ENCODE results near the gene CALD1. TPM values are rescaled to one million over a fixed set of nuclear protein-coding genes. Genes with fewer than 3 reads are reported as not detected.

The CALD1 gene
- total RNA-seq, 1 experiment from 2014 or later = 47.9 TPM

GRCh38 chr7:134859783-134860182, 80.3 kb downstream of the CALD1 start:
- H3K4me1 ChIP-seq (ENCODE audit: insufficient read depth, low read length, poor library complexity, severe bottlenecking) = peaks cover 27% of the 10 kb centered on the region
- BruUV-seq (replicated peaks) = no TSS peak
- H3K27ac ChIP-seq (ENCODE audit: low read depth, low read length, poor library complexity, severe bottlenecking) = no peak overlapping the region
- no peaks in the 10 kb centered on the region for H3K27me3 ChIP-seq (replicated peaks; ENCODE audit: insufficient read depth, low read depth, low read length, poor library complexity)
- no peak for DNase-seq (ENCODE audit: low spot score)
- intact Hi-C loops (cut with micrococcal nuclease; ENCODE audit: unreplicated experiment) = no loop called here
- TF ChIP-seq CTCF (conservative IDR thresholded peaks at IDR 0.05; ENCODE audit: low read depth, low read length) (no peak), EZH2 (IDR thresholded peaks at IDR 0.05; ENCODE audit: borderline replicate concordance, low read depth, low read length, poor library complexity, severe bottlenecking) (no peak)
- POLR2A ChIA-PET (ENCODE audit: low non-redundant PET) = no interaction called here
- CTCF ChIA-PET = no interaction called here
- no peaks in the 10 kb centered on the region for H3K36me3 ChIP-seq (ENCODE audit: insufficient read depth, low read length, poor library complexity, severe bottlenecking)
- H3K4me3 ChIP-seq (ENCODE audit: low read depth, low read length, poor library complexity, severe bottlenecking) = no peak overlapping the region
- H3K9me3 ChIP-seq (ENCODE audit: low read depth, low read length, poor library complexity, severe bottlenecking) = no peaks in the 10 kb centered on the region

- intact Hi-C loops (cut with micrococcal nuclease; ENCODE audit: unreplicated experiment) = no loop called here
- Histone ChIP-seq H3K36me3 (ENCODE audit: insufficient read depth, low read length, poor library complexity, severe bottlenecking) (no peaks in the 10 kb centered on the region), H3K27ac (ENCODE audit: low read depth, low read length, poor library complexity, severe bottlenecking) (peak overlapping the region; percentile 51), H3K4me1 (ENCODE audit: insufficient read depth, low read length, poor library complexity, severe bottlenecking) (peaks cover 29% of the 10 kb centered on the region), H3K9me3 (ENCODE audit: low read depth, low read length, poor library complexity, severe bottlenecking) (no peaks in the 10 kb centered on the region), H3K27me3 (replicated peaks; ENCODE audit: insufficient read depth, low read depth, low read length, poor library complexity) (no peaks in the 10 kb centered on the region), H3K4me3 (ENCODE audit: low read depth, low read length, poor library complexity, severe bottlenecking) (no peak overlapping the region)
- POLR2A ChIA-PET (ENCODE audit: low non-redundant PET) = interaction anchor here (0.6 to 0.7 kb wide), 3 partner anchors 15 to 58 kb away, joined by 3 read pairs; no protein-coding TSS in a partner anchor
- CTCF ChIA-PET = no interaction called here
- DNase-seq (ENCODE audit: low spot score) = peak; percentile 77
- no peak for TF ChIP-seq CTCF (conservative IDR thresholded peaks at IDR 0.05; ENCODE audit: low read depth, low read length)
- no peak for TF ChIP-seq EZH2 (IDR thresholded peaks at IDR 0.05; ENCODE audit: borderline replicate concordance, low read depth, low read length, poor library complexity, severe bottlenecking)
- no TSS peak for BruUV-seq (replicated peaks)
Observed at GRCh38 chr7:134865001-134865845, 85.8 kb downstream of the CALD1 start.

- no TSS peak for BruUV-seq (replicated peaks)
- peak overlapping the region; percentile 51 for H3K27ac ChIP-seq (ENCODE audit: low read depth, low read length, poor library complexity, severe bottlenecking)
- H3K9me3 ChIP-seq (ENCODE audit: low read depth, low read length, poor library complexity, severe bottlenecking) = no peaks in the 10 kb centered on the region
- no peaks in the 10 kb centered on the region for H3K36me3 ChIP-seq (ENCODE audit: insufficient read depth, low read length, poor library complexity, severe bottlenecking)
- TF ChIP-seq CTCF (conservative IDR thresholded peaks at IDR 0.05; ENCODE audit: low read depth, low read length) (no peak), EZH2 (IDR thresholded peaks at IDR 0.05; ENCODE audit: borderline replicate concordance, low read depth, low read length, poor library complexity, severe bottlenecking) (no peak)
- no peak for DNase-seq (ENCODE audit: low spot score)
- no peaks in the 10 kb centered on the region for H3K27me3 ChIP-seq (replicated peaks; ENCODE audit: insufficient read depth, low read depth, low read length, poor library complexity)
- ChIA-PET POLR2A (ENCODE audit: low non-redundant PET) (no interaction called here), CTCF (no interaction called here)
- H3K4me1 ChIP-seq (ENCODE audit: insufficient read depth, low read length, poor library complexity, severe bottlenecking) = peaks cover 35% of the 10 kb centered on the region
- intact Hi-C loops (cut with micrococcal nuclease; ENCODE audit: unreplicated experiment) = no loop called here
- H3K4me3 ChIP-seq (ENCODE audit: low read depth, low read length, poor library complexity, severe bottlenecking) = no peak overlapping the region
Observed at GRCh38 chr7:134866617-134867016, 87.2 kb downstream of the CALD1 start.
